Epidermal melanocyte (primary cell): ENCODE data around the gene KLHL15.
"Not testable (repeated sequence)": the region's sequence is repeated elsewhere in the genome, so short reads cannot be mapped to it uniquely, and the experiment has no call there.

Source experiments
- DNase-seq: peaks from one replicate; pipeline ENCODE4 v3.0.0; 2011; ENCODE audit warnings: low spot score; ENCODE audit not compliant: insufficient read length

Gene KLHL15

DNA sequence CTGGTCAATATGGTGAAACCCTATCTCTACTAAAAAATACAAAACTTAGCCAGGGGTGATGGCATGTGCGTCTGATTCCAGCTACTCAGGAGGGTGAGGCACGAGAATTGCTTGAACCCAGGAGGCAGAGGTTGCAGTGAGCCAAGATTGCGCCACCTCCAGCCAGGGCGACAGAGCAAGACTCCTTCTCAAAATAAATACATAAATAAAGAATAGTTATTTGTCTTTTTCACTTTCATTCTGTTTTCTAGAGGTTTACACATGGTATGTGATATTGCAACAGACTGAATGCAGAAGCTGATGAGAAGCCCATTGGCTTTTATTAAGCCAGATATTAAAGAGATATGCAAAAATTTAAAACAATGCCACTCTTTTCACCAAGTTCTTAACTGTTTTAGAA is 8.2 kb downstream of the KLHL15 start:
- no peak for DNase-seq

GRCh38 chrX:24017674-24018073 is 9.3 kb downstream of the KLHL15 start:
- no peak for DNase-seq

- no peak for DNase-seq
Measured at GRCh38 chrX:24014388-24015018, 12.5 kb downstream of the KLHL15 start.

GRCh38 chrX:24012266-24012665 is 14.7 kb downstream of the KLHL15 start:
- no peak for DNase-seq

DNA sequence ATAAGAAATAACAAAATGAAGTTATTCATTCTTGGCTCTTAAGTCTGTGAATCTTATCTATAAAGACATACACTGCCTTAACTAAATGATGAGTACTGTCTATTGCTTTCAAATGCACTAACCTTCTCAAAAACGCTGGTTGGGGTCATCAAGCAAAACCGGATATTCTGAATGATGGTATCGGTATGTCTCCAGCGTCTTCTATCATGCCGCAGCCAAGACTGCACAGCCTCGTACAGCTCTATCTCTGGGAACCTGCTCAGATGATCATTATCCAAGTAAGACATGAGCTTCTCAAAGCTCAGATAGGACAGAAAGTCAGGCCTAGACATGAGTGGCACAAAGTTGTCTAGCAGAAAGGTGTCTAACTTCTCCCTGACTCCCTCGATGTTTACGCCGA is 21.1 kb downstream of the KLHL15 start:
- DNase-seq = no peak

DNA sequence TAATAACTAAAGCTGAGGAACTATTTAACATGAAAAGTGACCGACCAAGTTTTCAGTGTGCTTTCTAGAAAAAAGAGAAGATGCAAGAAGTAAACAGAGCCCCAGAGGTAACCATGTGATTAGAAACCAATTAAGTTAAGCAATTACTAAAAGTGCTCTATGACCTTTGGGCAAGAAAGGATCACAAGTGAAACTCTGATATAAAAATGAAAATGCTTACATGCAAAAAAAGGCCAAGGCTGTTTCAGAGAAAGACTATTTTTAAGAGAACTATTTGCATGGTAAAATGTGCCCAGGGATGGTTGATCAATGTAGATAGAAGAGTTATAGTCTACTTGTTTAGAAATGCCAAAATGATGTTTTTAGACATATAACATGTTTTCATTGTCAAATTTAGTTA is 22.0 kb downstream of the KLHL15 start:
- no peak for DNase-seq

- DNase-seq = no peak
Measured at GRCh38 chrX:24002792-24003191, 24.2 kb downstream of the KLHL15 start.

DNA sequence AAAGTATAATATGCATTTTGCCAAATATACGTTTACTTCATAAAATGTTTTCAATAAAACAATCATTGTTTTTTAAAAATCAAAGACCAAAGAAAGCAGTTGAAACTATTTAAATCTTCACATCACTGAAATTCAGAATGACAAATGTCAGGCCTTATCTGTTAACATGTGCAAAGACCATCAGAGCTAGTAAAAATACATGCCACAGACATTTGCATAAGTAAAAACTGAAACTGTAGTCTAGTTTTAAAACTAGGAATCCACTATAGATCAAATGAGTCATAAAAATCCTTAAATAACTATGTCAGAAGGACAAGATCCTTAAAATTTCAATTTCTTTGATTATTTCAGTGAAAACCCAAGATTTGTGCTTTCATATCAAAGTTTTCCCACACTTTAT is 24.8 kb downstream of the KLHL15 start:
- DNase-seq = no peak

DNA sequence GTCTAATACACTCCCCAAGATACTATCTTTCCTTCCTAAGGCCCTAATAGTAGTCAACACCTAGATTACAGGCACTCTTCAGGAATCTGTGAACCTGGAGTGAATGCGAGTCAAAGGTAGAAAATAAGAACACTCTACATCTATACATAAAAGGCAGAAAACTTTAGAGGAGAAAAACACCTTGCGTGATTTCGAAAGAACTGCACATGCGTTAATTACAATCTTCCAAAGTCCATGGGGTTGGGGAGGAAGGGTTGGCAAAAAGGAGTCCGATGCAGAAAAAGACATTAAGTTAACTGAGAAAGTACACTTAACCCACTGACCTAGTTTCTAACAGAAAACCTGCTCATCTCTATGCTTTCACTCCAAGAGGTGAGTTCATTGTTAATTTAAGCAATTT is 27.3 kb downstream of the KLHL15 start:
- DNase-seq = no peak

DNA sequence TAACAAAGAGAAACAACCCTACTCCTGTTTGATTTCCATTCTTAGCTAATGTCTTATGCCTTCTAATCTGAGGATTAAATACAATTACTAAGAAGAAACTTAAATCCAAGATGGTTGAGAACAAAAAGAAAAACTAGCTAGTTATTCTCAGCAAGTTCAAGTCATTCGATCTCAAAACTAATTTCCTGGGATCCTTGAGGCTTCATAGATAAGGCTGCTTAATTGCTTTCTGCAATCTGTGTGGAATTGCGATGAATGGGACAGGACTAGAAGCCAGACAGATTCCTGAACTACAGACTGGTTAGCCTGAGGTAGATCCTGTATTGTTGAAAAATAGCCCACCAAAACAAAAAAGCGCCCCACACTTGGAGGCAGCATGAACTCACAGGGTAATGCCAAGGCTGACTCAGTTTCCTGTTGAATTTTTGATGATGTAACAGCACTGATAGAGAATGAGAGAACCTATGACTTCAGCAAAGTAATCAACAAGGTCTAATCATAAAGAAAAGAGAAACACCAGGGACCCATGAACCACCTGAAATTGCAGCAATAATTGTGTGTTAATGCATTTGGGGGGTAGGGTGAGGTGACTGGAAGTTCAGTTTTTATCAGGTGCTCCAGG is 33.9 kb downstream of the KLHL15 start:
- DNase-seq = no peak

- no peak for DNase-seq
Measured at GRCh38 chrX:23992431-23992830, 34.6 kb downstream of the KLHL15 start.

- no peak for DNase-seq
Measured at GRCh38 chrX:23990455-23990854, 36.5 kb downstream of the KLHL15 start.

DNA sequence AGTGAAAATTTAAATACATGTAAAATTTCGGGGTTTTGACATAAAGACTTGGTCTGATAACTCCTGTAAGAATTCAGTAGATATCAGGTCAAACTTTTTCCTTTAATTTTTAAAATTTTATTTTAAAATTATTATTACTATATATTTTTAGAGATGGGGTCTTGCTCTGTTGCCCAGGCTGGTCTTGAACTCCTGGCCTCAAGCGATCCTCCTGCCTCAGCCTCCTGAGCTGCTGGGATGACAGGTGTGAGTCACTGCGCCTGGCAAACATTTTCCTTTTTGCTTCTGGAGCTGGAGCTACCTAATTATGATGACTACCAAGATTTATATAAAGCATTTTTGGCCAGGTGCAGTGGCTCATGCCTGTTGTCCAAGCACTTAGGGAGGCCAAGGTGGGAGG is 37.3 kb downstream of the KLHL15 start:
- DNase-seq = no peak

DNA sequence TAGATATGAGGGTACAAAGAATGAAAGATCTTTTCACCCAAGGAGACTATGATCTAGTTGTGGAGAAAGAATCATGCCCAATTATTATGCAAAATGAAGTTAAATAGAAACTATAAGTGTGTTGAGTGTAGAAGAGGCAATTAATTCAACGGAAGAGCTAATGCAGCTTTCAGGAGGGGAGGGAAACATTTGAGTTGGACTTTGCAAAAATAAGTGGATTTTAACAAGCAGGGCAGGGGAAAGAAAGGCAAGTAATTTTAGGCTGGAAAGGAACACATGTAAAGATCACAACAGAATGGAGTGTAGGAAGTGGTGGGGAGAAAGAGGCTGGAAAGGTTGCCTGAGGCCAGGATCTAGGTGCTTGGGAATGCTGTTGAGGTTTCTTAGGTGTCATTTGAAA is 44.1 kb downstream of the KLHL15 start:
- DNase-seq = no peak

- DNase-seq = no peak
Measured at GRCh38 chrX:23981711-23982110, 45.3 kb downstream of the KLHL15 start.

- no peak for DNase-seq
Measured at GRCh38 chrX:23981222-23981621, 45.8 kb downstream of the KLHL15 start.

DNA sequence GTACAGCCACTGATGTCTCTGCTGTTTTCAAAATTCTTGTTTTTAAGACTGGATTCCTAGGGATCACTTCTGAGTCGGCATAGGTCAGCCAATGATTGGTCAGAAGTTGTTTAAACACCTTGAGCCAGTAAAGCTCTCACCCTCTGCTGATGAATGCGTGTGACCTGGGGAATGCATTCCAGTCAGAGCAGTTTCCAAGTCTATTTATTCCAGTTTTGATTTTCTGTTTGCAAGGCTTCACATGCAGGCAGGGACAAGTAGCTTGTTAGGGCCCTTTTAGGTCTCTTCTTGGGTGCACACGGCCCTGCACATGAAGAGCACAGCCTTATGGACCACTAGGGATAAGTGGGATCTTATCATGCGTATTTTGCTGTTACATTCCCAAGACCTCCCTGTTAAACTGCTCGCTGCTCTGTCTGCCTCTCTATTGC is 47.0 kb downstream of the KLHL15 start:
- DNase-seq = no peak

- DNase-seq = no peak
Measured at GRCh38 chrX:23978491-23978890, 48.5 kb downstream of the KLHL15 start.

- not testable (repeated sequence) for DNase-seq
Measured at GRCh38 chrX:23965630-23966029, 61.4 kb downstream of the KLHL15 start.

- no peak for DNase-seq
Measured at GRCh38 chrX:23964191-23964590, 62.8 kb downstream of the KLHL15 start.

GRCh38 chrX:23959781-23960180 is 67.2 kb downstream of the KLHL15 start:
- no peak for DNase-seq

- no peak for DNase-seq
Measured at GRCh38 chrX:23954396-23954795, 72.6 kb downstream of the KLHL15 start.

DNA sequence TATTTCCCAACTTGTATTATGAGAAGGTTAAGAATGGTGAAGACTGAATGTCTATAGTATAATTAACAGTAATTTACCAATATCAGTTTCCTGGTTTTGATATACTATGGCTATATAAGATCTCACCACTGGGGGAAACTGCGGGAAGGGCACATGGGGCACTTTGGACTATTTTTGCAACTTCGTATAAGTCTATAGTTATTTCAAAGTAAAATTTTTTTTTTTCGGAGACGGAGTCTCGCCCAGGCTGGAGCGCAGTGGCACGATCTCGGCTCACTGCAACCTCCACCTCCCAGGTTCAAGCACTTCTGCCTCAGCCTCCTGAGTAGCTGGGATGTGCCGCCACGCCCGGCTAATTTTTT is 73.1 kb downstream of the KLHL15 start:
- DNase-seq = no peak
